A549 (cell line): ENCODE measurements around the gene ADAMTS14.

Source experiments
- CEBPB ChIP-seq, 2 experiments: fragments of >200 bp in 1 of 2; sonication (Bioruptor Twin) in 1 of 2; formaldehyde crosslinking in 1 of 2; IDR thresholded peaks; 2 replicates each; pipeline ENCODE4 v1.6.1; 2012 to 2016
- CTCF ChIP-seq: fragments of >200 bp; sonication (Bioruptor Twin); formaldehyde crosslinking; IDR thresholded peaks from 3 replicates; pipeline ENCODE4 v1.5.1; 2016
- EHMT2 ChIP-seq: fragments of 200-600 bp; sonication (generic); IDR thresholded peaks from 2 replicates; pipeline ENCODE4 v1.6.1; 2016; ENCODE audit warnings: antibody characterized with exemption, low read depth, mild to moderate bottlenecking, moderate library complexity
- ESRRA ChIP-seq: fragments of 150-350 bp; IDR thresholded peaks from 2 replicates; pipeline ENCODE4 v1.6.1; 2014; ENCODE audit warnings: mild to moderate bottlenecking, low read length, borderline replicate concordance
- FOSB ChIP-seq: fragments of 250-450 bp; sonication (Bioruptor Pico); IDR thresholded peaks from 2 replicates; pipeline ENCODE4 v1.5.0; 2020; ENCODE audit warnings: mild to moderate bottlenecking, moderate library complexity
- JUNB ChIP-seq: fragments of >200 bp; sonication (Bioruptor Twin); formaldehyde crosslinking; IDR thresholded peaks from 2 replicates; pipeline ENCODE4 v1.6.1; 2016
- MAFK ChIP-seq: fragments of 450-650 bp; IDR thresholded peaks from 2 replicates; pipeline ENCODE4 v1.6.1; 2014; ENCODE audit not compliant: partially characterized antibody
- MAX ChIP-seq: IDR thresholded peaks from 2 replicates; pipeline ENCODE4 v1.6.1; 2012
- RCOR1 ChIP-seq: fragments of 150-350 bp; IDR thresholded peaks from 2 replicates; pipeline ENCODE4 v1.6.1; 2014; ENCODE audit warnings: antibody characterized with exemption, low read length, low read depth
- REST ChIP-seq: fragments of 200-600 bp; sonication (generic); IDR thresholded peaks from 2 replicates; pipeline ENCODE4 v1.6.1; 2016; ENCODE audit warnings: antibody characterized with exemption, mild to moderate bottlenecking, moderate library complexity
- SMC3 ChIP-seq: fragments of >200 bp; sonication (Bioruptor Twin); formaldehyde crosslinking; IDR thresholded peaks from 3 replicates; pipeline ENCODE4 v1.6.1; 2018; ENCODE audit warnings: inconsistent platforms

GRCh38 chr10:70740406-70741288, 68.3 kb downstream of the ADAMTS14 start:
- TF ChIP-seq CTCF (no peak), CEBPB (IDR thresholded peaks at IDR 0.05) (no peak), FOSB (no peak), JUNB (no peak), REST (no peak), RCOR1 (no peak), ESRRA (no peak), MAFK (no peak), EHMT2 (no peak), SMC3 (no peak), MAX (no peak)
